Common myeloid progenitor, CD34-positive (primary cell): ENCODE data around the gene XPR1.

Source experiments
- CTCF ChIA-PET: fragments of 350-600 bp; sonication (Branson Sonifier 250); formaldehyde crosslinking; loops from one replicate; lab custom pipeline; 2021; ENCODE audit warnings: antibody characterized with exemption; lab: Charles Lee
- POLR2A ChIA-PET: fragments of 350-600 bp; sonication (Branson Sonifier 250); formaldehyde crosslinking; loops from one replicate; lab custom pipeline; 2021; ENCODE audit warnings: antibody characterized with exemption; lab: Charles Lee
- DNase-seq, 3 donors: peaks; one replicate each; pipeline versions ENCODE4 v3.0.0 to v3.0.0-alpha.2; 2013
- H3K27ac ChIP-seq, 2 experiments: 1 replicate in 1 of 2; 2 replicates in 1 of 2; pipeline ENCODE4 v1.7.0; 2013; ENCODE audit warnings: inconsistent platforms in 2 of 2, low read length in 2 of 2, mild to moderate bottlenecking in 2 of 2, low read depth in 1 of 2, moderate library complexity in 1 of 2; ENCODE audit not compliant: severe bottlenecking in 2 of 2, insufficient read depth in 1 of 2, poor library complexity in 1 of 2
- H3K27me3 ChIP-seq, 5 experiments: replicated peaks in 2 of 5; 1 replicate in 3 of 5; 2 replicates in 2 of 5; pipeline versions ENCODE4 v1.6.1 to v1.7.0; 2013; ENCODE audit warnings: low read length in 4 of 5, mild to moderate bottlenecking in 2 of 5, moderate library complexity in 2 of 5, inconsistent platforms in 1 of 5; ENCODE audit not compliant: insufficient read depth in 5 of 5, control insufficient read depth in 4 of 5
- H3K36me3 ChIP-seq, 4 experiments: 1 replicate in 2 of 4; 2 replicates in 2 of 4; pipeline versions ENCODE4 v1.6.1 to v1.7.0; 2013; ENCODE audit warnings: low read length in 3 of 4, control low read depth in 1 of 4, mild to moderate bottlenecking in 1 of 4; ENCODE audit not compliant: control insufficient read depth in 4 of 4, insufficient read depth in 4 of 4
- H3K4me1 ChIP-seq, 4 experiments: 1 replicate in 3 of 4; 2 replicates in 1 of 4; pipeline versions ENCODE4 v1.6.1 to v1.7.1; 2013; ENCODE audit warnings: low read length in 3 of 4, mild to moderate bottlenecking in 3 of 4, control low read depth in 1 of 4, inconsistent platforms in 1 of 4, moderate library complexity in 1 of 4; ENCODE audit not compliant: control insufficient read depth in 4 of 4, insufficient read depth in 4 of 4; ENCODE audit errors: control extremely low read depth in 1 of 4
- H3K4me3 ChIP-seq, 7 experiments: 1 replicate in 4 of 7; 2 replicates in 3 of 7; pipeline versions ENCODE4 v1.5.1 to v1.7.0; 2013; ENCODE audit warnings: mild to moderate bottlenecking in 7 of 7, low read length in 6 of 7, moderate library complexity in 6 of 7, inconsistent platforms in 2 of 7, low read depth in 2 of 7, control low read depth in 1 of 7; ENCODE audit not compliant: insufficient read depth in 4 of 7, control insufficient read depth in 1 of 7; ENCODE audit errors: extremely low read depth in 1 of 7
- H3K9me3 ChIP-seq, 5 experiments: 1 replicate in 4 of 5; 2 replicates in 1 of 5; pipeline versions ENCODE4 v1.6.1 to v1.7.1; 2013; ENCODE audit warnings: low read length in 4 of 5, mild to moderate bottlenecking in 2 of 5, inconsistent platforms in 1 of 5, low read depth in 1 of 5, moderate library complexity in 1 of 5; ENCODE audit not compliant: control insufficient read depth in 4 of 5, insufficient read depth in 2 of 5; ENCODE audit errors: control extremely low read depth in 1 of 5
- whole genome bisulfite sequencing: methylation state at CpG from one replicate; pipeline ENCODE4 v1.1.5; 2013; ENCODE audit not compliant: insufficient coverage; 5-methylcytosine and 5-hydroxymethylcytosine counted together

XPR1 gene

GRCh38 chr1:180728472-180729106 lies 96.8 kb downstream of the XPR1 start:
- H3K4me3 ChIP-seq, result no peak overlapping the region
- peaks cover 0 to 4% (median under 1%) of the 10 kb centered on the region in 4 experiments for H3K36me3 ChIP-seq
- no peaks in the 10 kb centered on the region for H3K27me3 ChIP-seq
- 95% methylated on average over 3 of the region's 4 CpGs for WGBS
- H3K27ac ChIP-seq, result no peak overlapping the region
- no peak for DNase-seq
- no peaks in the 10 kb centered on the region for H3K4me1 ChIP-seq
- peaks cover 11 to 40% (median 23%) of the 10 kb centered on the region in 5 experiments for H3K9me3 ChIP-seq
- ChIA-PET POLR2A (no interaction called here), CTCF (no interaction called here)

GRCh38 chr1:180731131-180731530 lies 99.3 kb downstream of the XPR1 start:
- Histone ChIP-seq H3K27me3 (no peaks in the 10 kb centered on the region), H3K36me3 (peaks cover 0 to 4% (median under 1%) of the 10 kb centered on the region in 4 experiments), H3K9me3 (peaks cover 14 to 63% (median 29%) of the 10 kb centered on the region in 5 experiments), H3K4me1 (no peaks in the 10 kb centered on the region), H3K27ac (no peak overlapping the region), H3K4me3 (no peak overlapping the region)
- CTCF ChIA-PET, result no interaction called here
- WGBS, result no CpG with 5 or more reads among the region's 4 CpGs
- DNase-seq, result no peak
- POLR2A ChIA-PET, result no interaction called here

- 98% methylated on average over 14 of the region's 14 CpGs for WGBS
- ChIA-PET CTCF (no interaction called here), POLR2A (no interaction called here)
- H3K4me3 ChIP-seq, result no peak overlapping the region
- no peak overlapping the region for H3K27ac ChIP-seq
- H3K36me3 ChIP-seq, result peaks cover 0 to 4% (median under 1%) of the 10 kb centered on the region in 4 experiments
- H3K9me3 ChIP-seq, result peaks cover 16 to 72% (median 29%) of the 10 kb centered on the region in 5 experiments
- no peaks in the 10 kb centered on the region for H3K4me1 ChIP-seq
- H3K27me3 ChIP-seq, result no peaks in the 10 kb centered on the region
- no peak for DNase-seq
Measured at GRCh38 chr1:180732866-180733265, 101.0 kb downstream of the XPR1 start.

- DNase-seq, result no peak
- WGBS, result 100% methylated on average over 2 of the region's 2 CpGs
- Histone ChIP-seq H3K36me3 (peaks cover 0 to 4% (median under 1%) of the 10 kb centered on the region in 4 experiments), H3K4me1 (no peaks in the 10 kb centered on the region), H3K9me3 (peaks cover 12 to 65% (median 27%) of the 10 kb centered on the region in 5 experiments), H3K27me3 (no peaks in the 10 kb centered on the region), H3K27ac (no peak overlapping the region), H3K4me3 (no peak overlapping the region)
- POLR2A ChIA-PET, result no interaction called here
- CTCF ChIA-PET, result no interaction called here
Measured at GRCh38 chr1:180734366-180734765, 102.5 kb downstream of the XPR1 start.

GRCh38 chr1:180742663-180743062 lies 110.8 kb downstream of the XPR1 start:
- no peak overlapping the region for H3K4me3 ChIP-seq
- ChIA-PET POLR2A (no interaction called here), CTCF (interaction anchor here (0.6 kb wide), 1 partner anchor 10 kb away, joined by 3 read pairs; no protein-coding TSS in a partner anchor)
- no peaks in the 10 kb centered on the region for H3K27me3 ChIP-seq
- peaks cover 6 to 56% (median 10%) of the 10 kb centered on the region in 5 experiments for H3K9me3 ChIP-seq
- H3K4me1 ChIP-seq, result no peaks in the 10 kb centered on the region
- H3K36me3 ChIP-seq, result peaks cover 0 to 9% (median 2%) of the 10 kb centered on the region in 4 experiments
- no peak for DNase-seq
- no peak overlapping the region for H3K27ac ChIP-seq

- POLR2A ChIA-PET, result no interaction called here
- CTCF ChIA-PET, result no interaction called here
- H3K4me3 ChIP-seq, result no peak overlapping the region
- H3K27me3 ChIP-seq, result no peaks in the 10 kb centered on the region
- peak in 1 of 3 donors; percentile 6 for DNase-seq
- no peaks in the 10 kb centered on the region for H3K4me1 ChIP-seq
- H3K27ac ChIP-seq, result no peak overlapping the region
- H3K9me3 ChIP-seq, result peaks cover 6 to 57% (median 12%) of the 10 kb centered on the region in 5 experiments
- peaks cover 0 to 12% (median 2%) of the 10 kb centered on the region in 4 experiments for H3K36me3 ChIP-seq
Measured at GRCh38 chr1:180743868-180744267, 112.0 kb downstream of the XPR1 start.

GRCh38 chr1:180745098-180745497 lies 113.3 kb downstream of the XPR1 start:
- Histone ChIP-seq H3K27ac (no peak overlapping the region), H3K27me3 (no peaks in the 10 kb centered on the region), H3K4me3 (no peak overlapping the region), H3K9me3 (peaks cover 6 to 57% (median 11%) of the 10 kb centered on the region in 5 experiments), H3K4me1 (no peaks in the 10 kb centered on the region), H3K36me3 (peaks cover 0 to 9% (median 2%) of the 10 kb centered on the region in 4 experiments)
- no peak for DNase-seq
- ChIA-PET CTCF (no interaction called here), POLR2A (no interaction called here)
- WGBS, result 100% methylated on average over 4 of the region's 6 CpGs
